GM19035 (cell line): ENCODE results near the gene RAB27B.
"Not testable (repeated sequence)": the region's sequence is repeated elsewhere in the genome, so short reads cannot be mapped to it uniquely, and the experiment has no call there.

Experiments
- ATAC-seq: cut with Tn5 transposase; IDR thresholded peaks from one replicate; pipeline ENCODE4 v1.9.1; 2021; ENCODE audit not compliant: unreplicated experiment

RAB27B gene

DNA sequence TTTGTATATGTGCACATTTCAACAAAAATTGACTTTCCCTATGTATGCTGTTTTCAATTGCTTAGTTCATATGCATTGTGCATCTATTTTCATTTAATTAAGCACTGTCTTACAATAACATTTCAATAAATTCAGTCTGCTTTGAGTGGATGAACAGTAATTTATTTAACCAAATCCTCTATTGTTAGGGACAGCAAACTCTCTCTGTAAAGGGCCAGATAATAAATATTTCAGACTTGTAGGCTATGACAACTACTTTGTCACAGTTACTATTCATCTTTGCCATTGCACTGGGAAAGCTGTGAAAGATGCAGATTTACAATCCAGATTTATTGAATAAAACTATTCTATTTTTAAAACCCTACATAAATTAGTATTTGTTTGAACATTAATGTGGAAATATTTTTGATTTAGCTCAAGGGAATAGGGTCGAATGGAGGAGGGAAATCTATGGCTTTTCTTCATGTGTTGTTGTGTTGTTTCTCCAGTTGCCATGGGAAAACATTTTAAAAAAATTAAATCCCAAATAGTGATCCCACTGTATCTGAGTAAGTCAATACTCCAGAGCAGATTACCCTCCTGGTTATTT, 14.2 kb upstream of the RAB27B start:
- no peak for ATAC-seq

DNA sequence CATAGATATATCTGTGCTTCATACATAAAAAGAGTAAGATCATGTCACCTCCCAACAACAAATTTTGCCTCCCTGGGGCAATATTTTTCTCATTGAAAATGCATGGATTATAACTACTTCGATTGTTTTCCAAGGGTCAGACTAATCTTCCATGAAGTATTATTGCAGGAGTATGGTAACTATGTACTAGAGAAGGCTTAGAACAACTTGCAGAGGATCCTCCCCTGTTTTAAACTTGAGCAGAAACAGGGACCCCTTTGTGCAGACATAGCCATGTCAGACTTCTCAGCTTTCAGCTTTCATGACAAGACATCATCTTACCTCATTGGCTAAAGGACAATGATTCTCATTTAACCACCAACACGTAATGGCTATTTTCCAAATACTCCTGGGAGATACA, 13.2 kb upstream of the RAB27B start:
- ATAC-seq, result no peak

DNA sequence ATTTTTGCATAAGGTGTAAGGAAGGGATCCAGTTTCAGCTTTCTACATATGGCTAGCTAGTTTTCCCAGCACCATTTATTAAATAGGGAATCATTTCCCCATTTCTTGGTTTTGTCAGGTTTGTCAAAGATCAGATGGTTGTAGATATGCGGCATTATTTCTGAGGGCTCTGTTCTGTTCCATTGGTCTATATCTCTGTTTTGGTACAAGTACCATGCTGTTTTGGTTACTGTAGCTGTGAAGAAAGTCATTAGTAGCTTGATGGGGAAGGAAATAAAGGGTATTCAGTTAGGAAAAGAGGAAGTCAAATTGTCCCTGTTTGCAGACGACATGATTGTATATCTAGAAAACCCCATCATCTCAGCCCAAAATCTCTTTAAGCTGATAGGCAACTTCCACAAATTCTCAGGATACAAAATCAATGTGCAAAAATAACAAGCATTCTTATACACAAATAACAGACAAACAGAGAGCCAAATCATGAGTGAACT, 7.4 kb upstream of the RAB27B start:
- ATAC-seq, result not testable (repeated sequence)

DNA sequence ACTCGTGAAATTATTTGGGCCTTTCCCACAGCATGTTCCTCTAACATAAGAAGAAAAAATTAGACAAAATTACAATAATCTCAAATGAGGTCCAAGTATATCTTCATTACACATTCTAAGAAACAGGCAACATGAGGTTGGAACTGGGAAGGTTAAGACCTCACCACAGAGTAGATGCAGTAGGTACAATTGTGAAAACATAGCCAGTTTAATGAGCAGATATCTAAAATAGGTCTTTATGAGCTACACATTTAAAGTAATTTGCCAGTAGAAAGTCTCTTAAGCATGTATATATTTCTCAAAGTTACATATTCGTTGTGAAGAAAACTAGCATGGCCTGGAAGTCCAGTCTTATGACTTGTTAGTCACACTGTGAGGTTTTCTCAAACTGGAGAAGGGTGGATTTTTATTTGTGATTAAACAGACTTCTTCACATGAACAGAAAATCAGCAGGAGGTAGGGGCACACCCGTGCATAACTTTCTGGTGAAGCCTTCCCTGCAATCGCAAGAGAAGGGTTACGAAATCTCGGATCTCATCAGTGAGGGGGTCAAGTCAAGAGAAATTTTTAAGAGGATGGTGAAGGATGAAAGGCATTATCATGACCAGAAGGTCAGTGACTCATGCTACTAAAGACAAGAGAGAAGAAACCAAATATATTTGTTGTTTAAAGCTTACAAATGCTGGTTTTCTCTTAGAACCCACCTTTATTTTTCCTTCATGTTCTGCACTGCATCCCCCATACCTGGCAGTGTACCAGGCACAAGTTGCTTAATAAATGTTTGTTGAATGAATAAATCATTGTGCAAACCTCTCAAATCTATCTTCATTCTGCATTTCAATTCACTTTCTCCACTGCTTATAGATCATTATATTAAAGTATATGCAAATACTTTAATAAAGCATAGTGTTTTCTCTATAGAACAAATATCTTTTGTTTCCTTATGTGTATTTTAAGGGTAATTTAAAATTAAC, 5.1 kb upstream of the RAB27B start:
- no peak for ATAC-seq

DNA sequence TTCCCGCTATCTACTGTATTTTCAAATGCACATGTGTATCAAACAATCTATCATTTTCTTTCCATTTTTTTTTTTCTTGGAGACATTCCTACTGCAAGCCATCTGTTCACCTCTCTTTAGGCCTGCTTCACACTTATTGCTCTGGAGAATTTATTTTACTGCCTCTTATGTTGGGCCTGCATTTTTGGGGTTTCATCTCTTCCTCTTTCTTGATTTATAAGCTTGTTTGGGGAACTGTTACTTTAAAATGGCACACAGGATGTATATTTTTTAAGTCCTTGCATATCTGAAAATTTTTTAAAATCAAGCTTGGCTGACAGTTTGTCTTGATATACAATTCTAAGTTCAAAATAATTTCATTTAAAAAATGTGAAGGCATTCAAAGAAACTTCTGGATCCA, 3.5 kb upstream of the RAB27B start:
- no peak for ATAC-seq

DNA sequence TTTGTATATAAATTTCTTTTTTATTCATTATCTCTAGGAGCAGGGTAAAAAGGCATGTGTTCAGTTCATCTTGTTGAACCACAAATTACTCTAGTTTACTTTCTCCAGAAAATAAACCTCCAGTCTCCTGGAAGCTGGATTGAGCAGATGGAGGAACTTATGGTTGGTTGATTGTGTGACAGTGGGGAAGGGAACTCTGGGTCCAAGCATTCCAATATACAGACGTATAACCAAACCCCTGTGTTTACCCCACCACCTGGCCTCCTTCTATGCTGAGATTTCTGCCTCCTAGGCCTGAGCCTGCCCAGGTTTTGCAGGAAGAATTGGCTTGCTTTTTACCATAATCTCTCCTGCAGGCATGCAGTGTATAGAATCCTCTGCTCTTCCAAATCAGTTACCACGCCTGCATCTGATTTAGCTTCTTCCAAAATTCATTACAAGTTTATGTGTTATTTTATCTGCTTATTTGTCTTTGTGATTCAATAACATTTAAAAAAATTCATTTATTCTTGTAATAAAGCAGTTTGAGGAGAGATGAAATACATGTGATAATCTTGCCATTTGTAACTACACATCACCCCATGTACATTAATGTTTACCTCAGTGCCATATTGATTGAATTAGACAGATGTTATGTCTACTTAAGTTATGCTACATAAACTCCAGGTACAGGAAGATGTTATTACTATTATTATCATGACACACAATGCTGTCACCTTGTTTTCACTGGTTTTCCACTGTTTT, 2.5 kb upstream of the RAB27B start:
- no peak for ATAC-seq

DNA sequence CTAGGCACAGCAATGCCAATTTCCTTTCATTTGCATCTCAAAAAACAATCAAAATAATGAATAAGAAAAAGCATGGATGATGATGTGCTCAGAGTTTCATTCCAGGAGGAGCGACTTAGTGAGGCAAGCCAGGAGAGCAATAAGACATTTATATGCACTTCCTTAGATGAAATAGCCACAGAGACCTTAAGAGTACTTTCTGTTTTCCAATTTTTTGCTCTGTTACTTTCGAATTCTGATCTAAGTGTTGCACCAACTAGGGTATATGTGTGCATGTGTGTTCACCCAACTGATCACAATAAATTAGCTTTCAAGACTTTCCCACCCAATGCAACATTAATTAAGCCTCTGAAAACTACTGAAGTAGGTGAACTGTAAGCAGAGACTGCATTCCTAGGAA, 709 bp downstream of the RAB27B start:
- no peak for ATAC-seq

DNA sequence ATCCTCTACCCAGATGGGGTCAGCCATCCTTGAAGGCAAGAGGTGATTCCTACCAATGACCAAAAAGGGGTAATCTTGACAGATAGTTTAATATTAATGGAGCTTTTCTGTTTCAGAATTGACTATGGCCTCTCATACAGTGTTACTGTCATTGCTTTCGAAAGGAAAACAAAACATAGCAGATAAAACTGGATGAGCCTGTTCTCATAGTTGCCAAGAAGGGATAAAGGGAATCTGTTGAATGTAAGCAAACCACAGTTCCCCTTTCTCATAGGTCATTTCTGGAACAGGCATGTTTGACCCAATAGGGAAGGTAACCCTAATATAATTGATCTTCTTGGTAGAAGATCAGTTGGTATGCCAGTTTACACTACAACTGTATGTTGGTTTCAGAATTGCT, 1.6 kb downstream of the RAB27B start:
- no peak for ATAC-seq

DNA sequence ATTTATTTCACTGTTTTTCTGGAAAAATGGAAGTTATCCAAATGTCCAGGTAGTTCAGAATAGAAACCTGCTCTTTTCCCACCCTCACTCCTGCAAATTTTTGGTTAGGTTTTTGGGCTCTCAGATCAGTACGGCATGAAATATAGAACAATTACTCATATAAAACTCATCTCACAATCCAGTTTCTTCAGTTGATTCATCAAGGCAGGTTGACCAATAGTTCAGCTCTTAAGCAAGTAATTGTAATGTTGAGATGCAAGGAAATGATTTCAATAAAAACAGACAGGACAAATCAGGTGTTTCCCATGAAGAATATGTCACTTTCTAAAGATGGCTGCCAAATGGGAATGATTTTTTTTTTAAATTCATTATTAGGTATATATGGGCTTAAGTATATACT, 2.0 kb downstream of the RAB27B start:
- no peak for ATAC-seq

DNA sequence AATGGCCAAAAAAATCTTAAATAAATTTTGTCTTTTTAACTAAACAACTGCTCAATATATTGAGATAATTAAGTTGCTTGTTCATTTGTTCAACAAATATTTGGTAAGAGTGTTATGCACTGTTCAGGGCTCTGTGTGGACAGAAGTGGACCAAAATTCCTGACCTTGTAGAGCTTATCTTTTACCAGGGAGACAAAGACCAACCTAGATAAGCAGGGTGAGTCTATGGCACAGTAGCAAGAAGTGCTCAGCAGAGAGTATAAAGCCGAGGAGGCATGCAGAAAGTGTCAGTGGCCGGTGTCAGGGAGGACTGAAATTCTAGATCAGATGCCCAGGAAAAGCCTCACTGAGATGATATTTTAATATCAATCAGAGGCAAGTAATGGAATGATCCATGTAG, 2.6 kb downstream of the RAB27B start:
- ATAC-seq, result no peak

DNA sequence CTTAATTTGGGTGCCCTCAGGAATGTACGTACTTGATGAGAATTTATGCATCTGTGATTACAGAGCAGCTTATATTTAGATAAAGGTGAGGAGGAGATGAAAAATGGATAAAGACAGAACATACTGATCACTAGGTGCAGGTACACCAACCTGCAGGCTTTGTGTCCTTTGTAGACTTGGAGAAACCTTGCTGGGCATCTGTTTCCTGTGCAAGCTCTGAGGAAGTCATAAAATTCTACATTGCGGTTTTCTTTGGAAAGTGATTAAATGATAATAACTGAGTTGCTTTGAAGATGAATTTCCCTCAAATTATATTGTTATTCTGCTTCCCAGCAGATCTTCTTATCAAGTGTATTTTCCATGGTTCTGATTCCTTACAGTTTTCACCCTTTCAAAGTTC, 7.7 kb downstream of the RAB27B start:
- no peak for ATAC-seq

DNA sequence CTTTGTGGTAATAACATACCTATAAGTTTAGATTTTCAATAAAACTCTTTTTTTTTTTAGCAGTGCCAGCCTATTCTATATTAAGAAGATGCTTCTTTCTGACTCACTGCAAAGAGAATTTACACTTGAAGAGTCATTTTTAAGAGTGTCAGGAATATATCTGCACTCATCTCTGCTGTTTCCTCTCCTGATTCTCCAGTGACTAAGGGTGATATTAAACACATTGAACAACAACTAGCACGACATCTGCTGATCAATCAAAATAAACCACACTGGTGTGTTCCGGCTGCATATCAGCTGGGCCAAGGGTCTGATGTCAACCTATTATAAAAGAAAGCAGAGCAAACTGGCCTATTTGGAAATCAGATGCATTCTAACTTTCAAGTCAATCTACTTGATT, 15.0 kb downstream of the RAB27B start:
- ATAC-seq, result no peak

DNA sequence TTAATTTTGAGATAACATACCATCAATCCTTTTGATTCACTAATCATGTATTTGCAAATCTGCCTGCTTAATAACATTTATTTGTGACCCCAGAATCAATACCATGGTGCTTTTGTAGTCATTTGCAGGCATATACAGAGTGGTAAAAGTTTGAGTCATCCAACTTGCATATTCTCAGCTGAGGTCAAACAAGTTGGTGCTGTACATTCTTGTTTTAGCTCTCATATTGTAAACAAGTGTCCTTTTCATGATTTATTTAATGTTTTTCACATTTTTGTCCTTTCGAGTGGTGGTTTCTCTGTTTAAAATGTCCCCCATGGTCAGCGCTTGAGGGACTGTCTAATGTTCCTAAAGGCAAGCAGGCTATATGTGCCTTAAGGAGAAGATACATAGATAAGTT, 17.5 kb downstream of the RAB27B start:
- ATAC-seq, result no peak

DNA sequence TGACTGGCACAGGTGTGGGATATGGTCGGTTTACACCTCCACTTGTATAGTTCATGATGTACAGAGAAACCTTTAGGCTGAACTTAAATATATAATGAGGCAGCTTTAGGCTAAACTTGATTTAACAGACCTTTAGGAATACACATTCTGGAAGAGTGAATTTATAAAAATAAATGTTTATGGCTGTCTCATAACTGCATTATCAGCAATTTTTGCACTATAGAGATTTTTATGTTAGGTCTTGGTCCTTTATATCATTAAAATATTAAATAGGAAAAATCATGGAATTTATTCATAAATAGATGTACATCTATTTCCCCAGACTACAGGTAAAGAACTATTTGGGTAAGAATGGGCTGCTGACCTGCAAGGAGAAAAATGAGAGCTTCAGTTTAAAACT, 19.8 kb downstream of the RAB27B start:
- ATAC-seq, result no peak

DNA sequence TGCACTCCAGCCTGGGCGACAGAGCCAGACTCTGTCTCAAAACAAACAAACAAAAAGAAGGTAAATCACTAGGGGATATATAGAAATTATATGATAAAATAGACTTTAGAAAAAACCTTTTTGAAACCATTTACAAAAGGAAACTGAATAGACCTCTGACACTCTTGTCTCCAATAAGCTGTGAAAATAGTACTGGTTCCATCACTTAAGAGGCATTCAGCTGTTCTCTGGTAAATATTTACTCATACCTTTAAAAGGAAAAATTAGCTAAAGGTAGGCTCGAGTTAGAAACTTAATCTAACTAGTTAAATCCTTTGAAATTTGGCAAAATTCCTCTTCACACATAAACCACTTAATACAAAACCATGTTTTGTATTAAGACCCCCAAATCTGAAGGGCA, 21.4 kb downstream of the RAB27B start:
- no peak for ATAC-seq

DNA sequence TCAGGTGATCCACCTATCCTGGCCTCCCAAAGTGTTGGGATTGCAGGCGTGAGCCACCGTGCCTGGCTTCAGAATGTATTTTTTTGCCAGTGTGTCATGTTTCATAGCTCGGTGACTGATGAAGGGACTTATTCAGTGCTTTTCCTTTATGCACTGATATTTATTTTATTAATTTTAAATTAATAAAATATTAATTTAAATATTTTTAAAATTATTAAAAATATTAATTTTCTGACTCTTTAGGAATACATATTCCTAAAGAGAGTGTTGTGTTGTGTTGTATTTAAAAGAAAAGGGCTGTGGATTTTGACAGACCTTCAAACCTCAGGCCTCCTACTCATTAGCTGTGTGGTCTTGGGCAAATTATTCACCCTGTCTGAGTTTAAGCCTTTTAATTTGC, 22.3 kb downstream of the RAB27B start:
- no peak for ATAC-seq

DNA sequence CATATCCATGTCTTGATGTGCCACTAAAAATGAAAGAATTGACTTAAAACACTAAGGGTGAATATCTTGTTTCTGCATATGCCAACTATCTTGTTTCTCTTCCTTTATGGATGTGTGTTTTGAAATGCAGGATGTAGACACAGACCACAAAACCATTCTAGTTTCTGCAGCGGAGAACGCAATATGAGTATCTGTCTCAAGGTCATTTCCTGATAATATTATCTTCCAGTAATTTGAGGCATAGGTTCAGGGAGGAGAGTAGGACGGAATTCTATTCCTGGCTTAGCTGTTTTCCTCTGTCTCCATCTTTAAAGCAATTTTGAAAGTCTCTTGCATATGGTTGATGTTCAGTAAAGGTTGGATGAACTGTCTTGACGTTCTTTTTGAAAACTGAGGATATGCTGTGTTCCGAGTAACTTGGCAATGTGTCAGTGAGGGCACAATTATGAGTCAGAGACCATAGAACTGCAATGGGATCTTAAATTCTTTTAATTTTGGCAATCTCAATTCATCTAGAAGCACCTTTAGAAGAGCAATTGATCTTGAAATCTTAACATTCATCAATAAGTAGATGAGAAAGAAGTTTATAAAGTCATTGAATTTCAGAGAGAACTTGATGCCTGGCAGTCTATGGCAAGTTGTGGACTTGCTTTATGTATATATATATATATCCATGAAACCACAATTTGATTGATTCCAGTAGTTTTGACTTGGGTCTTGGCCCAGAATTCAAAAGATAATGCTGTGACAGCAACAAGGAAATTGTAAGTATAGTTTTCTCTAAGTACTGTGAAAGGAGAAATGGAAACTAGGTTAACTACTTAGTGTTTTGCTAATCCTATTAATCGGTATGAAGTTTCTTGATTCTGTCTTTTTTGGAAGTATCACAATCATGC, 24.8 kb downstream of the RAB27B start:
- no peak for ATAC-seq

DNA sequence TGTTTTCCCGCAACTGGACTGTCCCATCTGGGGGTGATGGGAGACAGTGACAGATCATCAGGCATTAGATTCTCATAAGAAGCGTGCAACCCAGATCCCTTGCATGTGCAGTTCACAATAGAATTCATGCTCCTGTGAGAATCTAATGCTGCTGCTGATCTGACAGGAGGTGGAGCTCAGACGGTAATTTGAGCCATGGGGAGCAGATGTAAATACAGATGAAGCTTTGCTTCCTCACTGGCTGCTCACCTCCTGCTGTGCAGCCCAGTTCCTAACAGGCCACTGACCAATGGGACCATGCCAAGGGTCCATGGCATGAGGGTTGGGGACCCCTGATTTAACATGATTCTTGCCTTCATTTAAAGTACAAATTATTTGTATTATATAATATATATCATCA, 26.8 kb downstream of the RAB27B start:
- ATAC-seq, result not testable (repeated sequence)

DNA sequence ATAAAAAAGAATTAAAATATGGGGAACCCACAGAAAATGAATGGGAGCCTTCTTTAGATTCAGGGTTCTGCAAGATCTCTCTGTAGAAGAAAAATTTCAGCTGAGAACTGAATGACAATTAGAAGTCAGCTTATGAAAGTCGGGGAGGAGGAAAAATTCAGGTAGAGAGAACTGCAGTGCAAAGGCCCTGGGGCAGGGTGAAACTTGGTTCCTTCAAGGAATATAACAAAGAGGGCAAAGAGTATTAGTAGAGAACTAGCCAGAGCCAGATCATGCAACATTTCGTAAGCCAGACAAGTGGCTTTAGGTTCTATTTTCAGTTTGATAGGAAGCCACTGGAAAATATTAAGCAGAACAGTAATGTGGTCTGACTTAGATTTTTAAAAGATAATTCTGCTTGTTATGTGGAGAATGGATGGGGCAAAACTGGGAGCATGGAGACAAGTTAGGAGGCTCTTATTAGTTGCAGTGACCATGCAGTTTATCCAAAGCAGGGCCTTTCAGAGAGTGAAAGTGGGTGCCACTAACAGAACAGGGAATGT, 27.9 kb downstream of the RAB27B start:
- no peak for ATAC-seq

DNA sequence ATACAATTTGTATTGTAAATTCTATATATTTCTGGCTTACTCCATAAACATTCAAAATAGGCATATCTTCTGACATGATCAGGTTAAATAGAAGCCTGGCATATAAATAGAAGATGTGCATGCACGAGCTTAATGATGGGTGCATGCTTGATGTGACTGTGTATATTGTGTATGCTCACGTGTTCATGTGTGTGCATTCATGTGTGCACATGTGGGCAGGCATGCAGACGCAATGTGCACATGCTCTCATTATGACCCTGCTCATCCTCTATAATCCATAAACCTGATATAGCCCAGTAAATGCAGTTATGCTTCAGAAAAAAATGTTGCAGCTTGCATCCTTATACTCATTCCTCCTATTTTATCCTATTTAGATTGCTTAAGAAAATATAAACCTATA, 29.2 kb downstream of the RAB27B start:
- no peak for ATAC-seq
